ENCODE results near the gene KRT39.

KRT39 gene

GRCh38 chr17:40966848-40967247 is at the start of gene KRT39:
Gene KRT39 (minus strand): TSS chr17:40966948. CDS start chr17:40966856, 92 bp downstream.
- no peaks in the 10 kb centered on the region for H3K36me3 ChIP-seq (ENCODE audit: control insufficient read depth, insufficient read depth, low read length)
- no peaks in the 10 kb centered on the region for H3K4me1 ChIP-seq (ENCODE audit: control insufficient read depth, insufficient read depth, low read length)
- no peak for DNase-seq (ENCODE audit: low read depth, low spot score)
- WGBS (ENCODE audit: insufficient coverage, insufficient read length), result no CpG with 5 or more reads among the region's 1 CpG
- no peaks in the 10 kb centered on the region for H3K27me3 ChIP-seq (ENCODE audit: control insufficient read depth, insufficient read depth, low read length)
- no peak within 1 kb of the TSS for H3K27ac ChIP-seq (ENCODE audit: low read length)
- no peak within 1 kb of the TSS for H3K4me3 ChIP-seq (ENCODE audit: low read length)
- no peaks in the 10 kb centered on the region for H3K9me3 ChIP-seq (ENCODE audit: control insufficient read depth, insufficient read depth, low read length)

GRCh38 chr17:41015454-41015853 is 48.7 kb upstream of the KRT39 start:
- Histone ChIP-seq H3K4me3 (ENCODE audit: low read length) (no peak overlapping the region), H3K27ac (ENCODE audit: low read length) (no peak overlapping the region), H3K27me3 (ENCODE audit: control insufficient read depth, insufficient read depth, low read length) (no peaks in the 10 kb centered on the region), H3K4me1 (ENCODE audit: control insufficient read depth, insufficient read depth, low read length) (no peaks in the 10 kb centered on the region; the same call in 1 of the 2 replicates), H3K9me3 (ENCODE audit: control insufficient read depth, insufficient read depth, low read length) (no peaks in the 10 kb centered on the region), H3K36me3 (ENCODE audit: control insufficient read depth, insufficient read depth, low read length) (no peaks in the 10 kb centered on the region)
- no CpG with 5 or more reads among the region's 7 CpGs for WGBS (ENCODE audit: insufficient coverage, insufficient read length)
- DNase-seq (ENCODE audit: low read depth, low spot score), result no peak

DNA sequence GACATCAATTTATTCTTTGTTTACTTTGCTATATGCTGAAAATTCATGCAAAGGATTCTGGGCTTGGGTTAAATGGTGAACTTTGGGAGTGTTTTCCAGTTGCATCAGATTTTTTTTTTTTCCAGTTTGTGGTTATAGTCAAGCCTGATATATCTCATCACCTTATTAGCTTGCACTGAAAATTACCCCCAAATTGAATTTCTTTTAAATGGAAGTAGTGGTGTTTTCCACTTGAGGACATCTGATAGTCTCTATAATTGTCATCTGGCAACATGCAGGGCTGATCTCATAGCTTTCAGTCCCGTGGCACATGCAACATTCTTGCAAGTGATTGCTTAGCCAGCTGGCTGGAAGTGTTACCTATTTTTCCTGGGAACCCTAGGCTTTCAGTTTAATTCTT is 46.9 kb upstream of the KRT39 start:
- no peaks in the 10 kb centered on the region for H3K27me3 ChIP-seq (ENCODE audit: control insufficient read depth, insufficient read depth, low read length)
- no peak overlapping the region for H3K27ac ChIP-seq (ENCODE audit: low read length)
- H3K4me3 ChIP-seq (ENCODE audit: low read length), result no peak overlapping the region
- no peaks in the 10 kb centered on the region for H3K36me3 ChIP-seq (ENCODE audit: control insufficient read depth, insufficient read depth, low read length)
- no peak for DNase-seq (ENCODE audit: low read depth, low spot score)
- H3K4me1 ChIP-seq (ENCODE audit: control insufficient read depth, insufficient read depth, low read length), result peaks cover 4% of the 10 kb centered on the region
- no peaks in the 10 kb centered on the region for H3K9me3 ChIP-seq (ENCODE audit: control insufficient read depth, insufficient read depth, low read length)
- WGBS (ENCODE audit: insufficient coverage, insufficient read length), result no CpG with 5 or more reads among the region's 1 CpG

DNA sequence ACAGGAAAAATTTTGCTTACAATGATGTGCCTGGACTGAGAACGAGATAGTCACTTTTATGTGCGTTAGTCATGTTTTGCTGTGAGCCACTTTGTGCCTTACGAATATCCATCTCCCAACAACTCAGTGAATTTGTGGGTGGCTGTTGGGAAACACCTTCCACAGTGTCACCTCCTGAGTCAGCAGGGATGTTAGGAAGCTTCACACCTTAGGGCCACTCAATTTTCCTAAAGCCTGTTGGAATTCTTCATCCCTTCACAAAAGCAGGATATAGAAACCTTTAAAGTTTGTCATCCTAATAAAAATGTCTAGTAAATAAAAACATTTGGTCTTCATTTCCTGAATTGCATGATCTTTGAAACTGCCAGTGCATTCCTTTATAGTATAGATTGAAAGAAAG is 46.4 kb upstream of the KRT39 start:
- no peaks in the 10 kb centered on the region for H3K36me3 ChIP-seq (ENCODE audit: control insufficient read depth, insufficient read depth, low read length)
- no peaks in the 10 kb centered on the region for H3K27me3 ChIP-seq (ENCODE audit: control insufficient read depth, insufficient read depth, low read length)
- no peak overlapping the region for H3K4me3 ChIP-seq (ENCODE audit: low read length)
- H3K27ac ChIP-seq (ENCODE audit: low read length), result no peak overlapping the region
- DNase-seq (ENCODE audit: low read depth, low spot score), result no peak
- WGBS (ENCODE audit: insufficient coverage, insufficient read length), result no CpG with 5 or more reads among the region's 3 CpGs
- H3K9me3 ChIP-seq (ENCODE audit: control insufficient read depth, insufficient read depth, low read length), result no peaks in the 10 kb centered on the region
- peaks cover 6% of the 10 kb centered on the region for H3K4me1 ChIP-seq (ENCODE audit: control insufficient read depth, insufficient read depth, low read length)

DNA sequence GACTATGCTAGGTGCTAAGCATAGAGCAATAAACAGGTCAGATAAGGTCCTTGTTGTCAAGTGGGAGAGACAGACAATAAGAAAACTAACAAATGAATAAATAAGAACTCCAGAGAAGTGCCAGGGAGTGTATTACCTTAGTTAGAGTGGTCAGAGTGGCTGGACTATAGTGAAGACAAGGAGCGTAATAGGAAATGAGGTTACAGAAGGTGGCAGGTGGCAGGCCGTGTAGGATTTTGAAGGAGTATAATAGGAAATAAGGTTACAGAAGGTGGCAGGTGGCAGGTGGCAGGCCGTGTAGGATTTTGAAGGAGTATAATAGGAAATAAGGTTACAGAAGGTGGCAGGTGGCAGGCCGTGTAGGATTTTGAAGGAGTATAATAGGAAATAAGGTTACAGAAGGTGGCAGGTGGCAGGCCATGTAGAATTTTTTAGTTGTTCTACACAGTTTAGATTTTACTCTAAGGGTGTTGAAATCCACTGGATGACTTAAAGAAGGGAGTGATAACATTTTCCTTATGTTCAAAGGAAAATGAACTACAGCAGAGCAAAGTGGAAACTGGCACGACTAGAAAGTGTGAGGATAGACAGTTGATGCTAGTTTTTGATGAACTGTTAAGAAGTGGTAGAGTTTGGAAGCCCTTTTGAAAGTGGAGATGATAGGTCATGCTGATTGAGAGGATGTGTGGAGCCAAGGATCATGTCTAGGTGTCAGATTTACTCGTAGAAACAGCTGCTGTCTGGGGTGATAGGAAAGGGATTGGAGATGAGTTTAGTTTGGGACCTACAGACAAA is 45.8 kb upstream of the KRT39 start:
- Histone ChIP-seq H3K4me3 (ENCODE audit: low read length) (no peak overlapping the region), H3K9me3 (ENCODE audit: control insufficient read depth, insufficient read depth, low read length) (no peaks in the 10 kb centered on the region), H3K4me1 (ENCODE audit: control insufficient read depth, insufficient read depth, low read length) (peaks cover 6% of the 10 kb centered on the region), H3K27me3 (ENCODE audit: control insufficient read depth, insufficient read depth, low read length) (no peaks in the 10 kb centered on the region), H3K27ac (ENCODE audit: low read length) (no peak overlapping the region), H3K36me3 (ENCODE audit: control insufficient read depth, insufficient read depth, low read length) (no peaks in the 10 kb centered on the region)
- DNase-seq (ENCODE audit: low read depth, low spot score), result no peak
- 100% methylated on average over 1 of the region's 6 CpGs for WGBS (ENCODE audit: insufficient coverage, insufficient read length)

DNA sequence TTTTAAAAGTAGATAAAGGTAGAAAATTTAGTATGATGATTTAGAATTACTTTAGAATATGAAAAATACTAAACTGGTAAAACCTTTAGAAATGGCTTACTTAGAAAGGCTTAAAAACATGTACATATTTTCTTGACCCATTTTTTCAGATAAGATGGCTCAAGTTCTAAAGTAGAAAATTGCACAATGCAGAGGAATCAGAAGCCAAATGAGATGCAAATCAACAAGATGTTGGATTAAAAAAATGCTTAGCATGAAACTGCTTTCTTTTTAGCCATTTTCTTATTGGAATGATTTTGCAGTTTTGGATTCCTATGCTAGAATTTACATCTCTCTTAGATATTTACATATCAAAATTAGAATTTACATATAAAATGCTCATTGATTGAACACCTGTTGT is 43.7 kb upstream of the KRT39 start:
- no peak for DNase-seq (ENCODE audit: low read depth, low spot score)
- peaks cover 6% of the 10 kb centered on the region for H3K4me1 ChIP-seq (ENCODE audit: control insufficient read depth, insufficient read depth, low read length)
- H3K27ac ChIP-seq (ENCODE audit: low read length), result no peak overlapping the region
- H3K9me3 ChIP-seq (ENCODE audit: control insufficient read depth, insufficient read depth, low read length), result no peaks in the 10 kb centered on the region
- no peaks in the 10 kb centered on the region for H3K27me3 ChIP-seq (ENCODE audit: control insufficient read depth, insufficient read depth, low read length)
- no peaks in the 10 kb centered on the region for H3K36me3 ChIP-seq (ENCODE audit: control insufficient read depth, insufficient read depth, low read length)
- H3K4me3 ChIP-seq (ENCODE audit: low read length), result no peak overlapping the region

DNA sequence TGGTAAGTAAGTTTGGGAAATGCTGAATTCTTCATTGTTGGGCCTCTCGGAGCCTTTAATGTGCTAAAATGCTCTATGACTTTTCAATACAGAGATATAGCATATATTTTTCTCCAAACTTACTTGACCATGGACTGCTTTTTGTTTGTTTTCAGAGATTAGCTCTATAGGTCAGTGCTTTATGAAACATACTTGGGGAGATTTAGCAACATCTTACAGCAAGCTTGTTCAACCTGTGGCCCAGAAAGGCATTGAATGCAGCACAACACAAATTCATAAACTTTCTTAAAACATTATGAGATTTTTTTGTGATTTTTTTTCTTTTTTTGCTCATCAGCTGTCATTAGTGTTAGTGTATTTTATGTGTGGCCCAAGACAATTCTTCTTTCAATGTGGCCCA is 43.2 kb upstream of the KRT39 start:
- no peak for DNase-seq (ENCODE audit: low read depth, low spot score)
- WGBS (ENCODE audit: insufficient coverage, insufficient read length), result no CpG with 5 or more reads among the region's 1 CpG
- peaks cover 6% of the 10 kb centered on the region for H3K4me1 ChIP-seq (ENCODE audit: control insufficient read depth, insufficient read depth, low read length)
- no peak overlapping the region for H3K27ac ChIP-seq (ENCODE audit: low read length)
- no peaks in the 10 kb centered on the region for H3K27me3 ChIP-seq (ENCODE audit: control insufficient read depth, insufficient read depth, low read length)
- no peak overlapping the region for H3K4me3 ChIP-seq (ENCODE audit: low read length)
- no peaks in the 10 kb centered on the region for H3K9me3 ChIP-seq (ENCODE audit: control insufficient read depth, insufficient read depth, low read length)
- no peaks in the 10 kb centered on the region for H3K36me3 ChIP-seq (ENCODE audit: control insufficient read depth, insufficient read depth, low read length)

- Histone ChIP-seq H3K4me1 (ENCODE audit: control insufficient read depth, insufficient read depth, low read length) (peaks cover 6% of the 10 kb centered on the region), H3K27ac (ENCODE audit: low read length) (no peak overlapping the region), H3K4me3 (ENCODE audit: low read length) (no peak overlapping the region), H3K9me3 (ENCODE audit: control insufficient read depth, insufficient read depth, low read length) (no peaks in the 10 kb centered on the region), H3K27me3 (ENCODE audit: control insufficient read depth, insufficient read depth, low read length) (no peaks in the 10 kb centered on the region), H3K36me3 (ENCODE audit: control insufficient read depth, insufficient read depth, low read length) (no peaks in the 10 kb centered on the region)
- no CpG with 5 or more reads among the region's 4 CpGs for WGBS (ENCODE audit: insufficient coverage, insufficient read length)
- DNase-seq (ENCODE audit: low read depth, low spot score), result no peak
Observed at GRCh38 chr17:41009301-41009760, 42.6 kb upstream of the KRT39 start.

DNA sequence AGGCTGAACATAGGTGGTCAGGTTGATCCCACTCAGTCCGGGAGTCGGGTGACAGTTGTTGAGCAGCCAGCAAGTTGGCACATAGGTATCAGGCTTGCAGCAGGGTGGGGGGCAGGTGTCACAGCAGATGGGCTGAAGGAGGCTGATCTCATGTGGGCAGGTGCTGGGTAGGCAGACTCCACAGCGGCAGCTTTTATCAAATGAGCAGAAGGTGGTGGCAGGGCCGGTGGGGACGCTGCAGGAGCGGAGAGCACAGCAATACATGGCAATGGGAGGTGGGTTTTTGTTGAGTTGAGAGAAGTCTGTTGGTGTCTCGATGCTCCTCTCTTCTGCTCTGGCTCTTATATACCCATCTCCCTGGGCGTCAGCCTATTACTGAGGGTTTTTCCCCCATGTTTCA is 42.1 kb upstream of the KRT39 start, which contains the start of gene KRTAP3-1:
Gene KRTAP3-1 (minus strand): TSS at position 318 of the 400 bp plus-strand sequence. CDS start 54 bp downstream, at position 264.
- H3K4me3 ChIP-seq (ENCODE audit: low read length), result no peak within 1 kb of the TSS
- peaks cover 6% of the 10 kb centered on the region for H3K4me1 ChIP-seq (ENCODE audit: control insufficient read depth, insufficient read depth, low read length)
- no CpG with 5 or more reads among the region's 8 CpGs for WGBS (ENCODE audit: insufficient coverage, insufficient read length)
- no peak within 1 kb of the TSS for H3K27ac ChIP-seq (ENCODE audit: low read length)
- H3K9me3 ChIP-seq (ENCODE audit: control insufficient read depth, insufficient read depth, low read length), result no peaks in the 10 kb centered on the region
- H3K36me3 ChIP-seq (ENCODE audit: control insufficient read depth, insufficient read depth, low read length), result no peaks in the 10 kb centered on the region
- H3K27me3 ChIP-seq (ENCODE audit: control insufficient read depth, insufficient read depth, low read length), result no peaks in the 10 kb centered on the region
- DNase-seq (ENCODE audit: low read depth, low spot score), result no peak

DNA sequence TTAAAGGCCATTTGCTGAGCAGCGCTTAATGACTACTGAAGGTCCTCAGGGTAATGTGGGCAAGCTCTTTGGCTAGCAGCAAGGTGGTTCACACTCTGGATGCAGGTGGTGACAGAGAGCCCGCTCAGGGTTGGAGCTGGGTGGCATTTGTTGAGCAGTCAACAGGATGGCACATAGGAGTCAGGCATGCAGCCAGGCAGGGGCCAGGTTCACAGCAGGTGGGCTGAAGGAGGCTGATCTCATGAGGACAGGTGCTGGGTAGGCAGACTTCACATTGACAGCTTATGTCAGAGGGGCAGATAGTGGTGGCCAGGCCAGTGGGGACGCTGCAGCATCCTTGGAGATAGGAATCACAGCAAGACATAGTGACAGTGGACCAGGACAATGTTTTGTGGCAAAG is 37.6 kb upstream of the KRT39 start:
- no peak overlapping the region for H3K4me3 ChIP-seq (ENCODE audit: low read length)
- no CpG with 5 or more reads among the region's 3 CpGs for WGBS (ENCODE audit: insufficient coverage, insufficient read length)
- no peak overlapping the region for H3K27ac ChIP-seq (ENCODE audit: low read length)
- H3K36me3 ChIP-seq (ENCODE audit: control insufficient read depth, insufficient read depth, low read length), result no peaks in the 10 kb centered on the region
- no peaks in the 10 kb centered on the region for H3K27me3 ChIP-seq (ENCODE audit: control insufficient read depth, insufficient read depth, low read length)
- no peaks in the 10 kb centered on the region for H3K9me3 ChIP-seq (ENCODE audit: control insufficient read depth, insufficient read depth, low read length)
- H3K4me1 ChIP-seq (ENCODE audit: control insufficient read depth, insufficient read depth, low read length), result peaks cover 3% of the 10 kb centered on the region
- DNase-seq (ENCODE audit: low read depth, low spot score), result no peak

GRCh38 chr17:41003926-41004325 is 37.2 kb upstream of the KRT39 start:
- peaks cover 3% of the 10 kb centered on the region for H3K4me1 ChIP-seq (ENCODE audit: control insufficient read depth, insufficient read depth, low read length)
- WGBS (ENCODE audit: insufficient coverage, insufficient read length), result 100% methylated on average over 1 of the region's 4 CpGs
- H3K27ac ChIP-seq (ENCODE audit: low read length), result no peak overlapping the region
- no peaks in the 10 kb centered on the region for H3K27me3 ChIP-seq (ENCODE audit: control insufficient read depth, insufficient read depth, low read length)
- no peak overlapping the region for H3K4me3 ChIP-seq (ENCODE audit: low read length)
- H3K9me3 ChIP-seq (ENCODE audit: control insufficient read depth, insufficient read depth, low read length), result no peaks in the 10 kb centered on the region
- DNase-seq (ENCODE audit: low read depth, low spot score), result no peak
- H3K36me3 ChIP-seq (ENCODE audit: control insufficient read depth, insufficient read depth, low read length), result no peaks in the 10 kb centered on the region

All from iPS DF 6.9 (cell line).